A549 (cell line): Measurements from ENCODE around the gene ARHGEF16. TPM values are rescaled to one million over a fixed set of nuclear protein-coding genes. Genes with fewer than 3 reads are reported as not detected.
A peak's percentile ranks its signal among the peaks of the same experiment; 100 is the strongest.

ENCODE experiments used
- ATAC-seq, 2 experiments: fragments of 200-7000 bp in 1 of 2; fragments of >200 bp in 1 of 2; cut with Nextera tagmentation in 1 of 2; cut with Tn5 transposase in 1 of 2; 3 replicates each; pipeline versions ENCODE4 v1.8.0 to v1.9.1; 2018 to 2020; ENCODE audit warnings: mild to moderate bottlenecking in 1 of 2, moderate library complexity in 1 of 2
- CTCF ChIA-PET: fragments of 300-600 bp; sonication (Branson Sonifier 250); formaldehyde crosslinking; extraction: SDS; loops from one replicate; lab custom pipeline; 2021; ENCODE audit warnings: antibody characterized with exemption, inconsistent platforms; lab: Yijun Ruan, JAX
- POLR2A ChIA-PET: fragments of 350-600 bp; formaldehyde crosslinking; extraction: SDS; loops from one replicate; lab custom pipeline; 2021; ENCODE audit warnings: antibody characterized with exemption, inconsistent platforms; lab: Yijun Ruan, JAX
- DNase-seq, 2 experiments: peaks; one replicate each; pipeline versions ENCODE4 v3.0.0 to v3.0.0-alpha.2; 2011 to 2016; ENCODE audit warnings: low read depth in 1 of 2, low spot score in 1 of 2
- FAIRE-seq: peaks from 2 replicates; lab custom pipeline; 2011; peaks lifted over from hg19 to GRCh38; lab: Jason Lieb, UNC
- H3K27ac ChIP-seq, 2 experiments: fragments of >200 bp; sonication (Bioruptor Twin); formaldehyde crosslinking; 3 replicates each; pipeline ENCODE4 v1.5.1; 2016 to 2017
- H3K4me1 ChIP-seq: fragments of >200 bp; sonication (Bioruptor Twin); formaldehyde crosslinking; 3 replicates; pipeline ENCODE4 v1.6.1; 2016
- H3K4me2 ChIP-seq: fragments of >200 bp; sonication (Bioruptor Twin); formaldehyde crosslinking; 3 replicates; pipeline ENCODE4 v1.6.1; 2016
- H3K4me3 ChIP-seq: fragments of >200 bp; sonication (Bioruptor Twin); formaldehyde crosslinking; 3 replicates; pipeline ENCODE4 v1.5.1; 2016
- H3K9me3 ChIP-seq: fragments of >200 bp; sonication (Bioruptor Twin); formaldehyde crosslinking; 3 replicates; pipeline ENCODE4 v1.6.1; 2016
- BHLHE40 ChIP-seq: IDR thresholded peaks from 2 replicates; pipeline ENCODE4 v1.6.1; 2012; ENCODE audit warnings: low read depth, low read length, inconsistent platforms
- CBX2 ChIP-seq: fragments of 200-600 bp; sonication (generic); IDR thresholded peaks from 2 replicates; pipeline ENCODE4 v1.6.1; 2016; ENCODE audit warnings: low read depth, mild to moderate bottlenecking, borderline replicate concordance
- CEBPB ChIP-seq, 2 experiments: fragments of >200 bp in 1 of 2; sonication (Bioruptor Twin) in 1 of 2; formaldehyde crosslinking in 1 of 2; IDR thresholded peaks; 2 replicates each; pipeline ENCODE4 v1.6.1; 2012 to 2016
- EP300 ChIP-seq, 2 experiments: fragments of >200 bp; sonication (Bioruptor Twin); formaldehyde crosslinking; IDR thresholded peaks; 2 replicates in 1 of 2; 3 replicates in 1 of 2; pipeline ENCODE4 v1.6.1; 2016 to 2017
- FOSB ChIP-seq: fragments of 250-450 bp; sonication (Bioruptor Pico); IDR thresholded peaks from 2 replicates; pipeline ENCODE4 v1.5.0; 2020; ENCODE audit warnings: mild to moderate bottlenecking, moderate library complexity
- HEYL ChIP-seq: fragments of 250-450 bp; sonication (Bioruptor Pico); IDR thresholded peaks from 2 replicates; pipeline ENCODE4 v1.8.0; 2021; ENCODE audit warnings: mild to moderate bottlenecking, moderate library complexity
- HOXA7 ChIP-seq: fragments of 250-450 bp; sonication (Bioruptor Pico); IDR thresholded peaks from 2 replicates; pipeline ENCODE4 v1.5.0; 2020; ENCODE audit warnings: mild to moderate bottlenecking, moderate library complexity
- HOXB13 ChIP-seq: fragments of 250-450 bp; sonication (Bioruptor Pico); IDR thresholded peaks from 2 replicates; pipeline ENCODE4 v1.5.0; 2020; ENCODE audit warnings: low read depth, mild to moderate bottlenecking, moderate library complexity
- JUNB ChIP-seq: fragments of >200 bp; sonication (Bioruptor Twin); formaldehyde crosslinking; IDR thresholded peaks from 2 replicates; pipeline ENCODE4 v1.6.1; 2016
- KDM5A ChIP-seq: fragments of 200-600 bp; sonication (generic); IDR thresholded peaks from 2 replicates; pipeline ENCODE4 v1.6.1; 2016; ENCODE audit warnings: antibody characterized with exemption, mild to moderate bottlenecking
- MAFK ChIP-seq: fragments of 450-650 bp; IDR thresholded peaks from 2 replicates; pipeline ENCODE4 v1.6.1; 2014; ENCODE audit not compliant: partially characterized antibody
- MAX ChIP-seq: IDR thresholded peaks from 2 replicates; pipeline ENCODE4 v1.6.1; 2012
- NFE2L2 ChIP-seq: fragments of 150-350 bp; conservative IDR thresholded peaks from 2 replicates; pipeline ENCODE4 v1.6.1; 2014; ENCODE audit warnings: low read length
- PHF8 ChIP-seq: fragments of 200-600 bp; sonication (generic); IDR thresholded peaks from 2 replicates; pipeline ENCODE4 v1.6.1; 2016; ENCODE audit warnings: low read depth, mild to moderate bottlenecking, antibody characterized with exemption, moderate library complexity, borderline replicate concordance
- POLR2A ChIP-seq: IDR thresholded peaks from 2 replicates; pipeline ENCODE4 v1.6.1; 2012; ENCODE audit warnings: mild to moderate bottlenecking, low read length
- RNF2 ChIP-seq: fragments of 200-600 bp; sonication (generic); IDR thresholded peaks from 2 replicates; pipeline ENCODE4 v1.6.1; 2016; ENCODE audit warnings: low read depth, mild to moderate bottlenecking, antibody characterized with exemption, moderate library complexity, borderline replicate concordance
- SMC3 ChIP-seq: fragments of >200 bp; sonication (Bioruptor Twin); formaldehyde crosslinking; IDR thresholded peaks from 3 replicates; pipeline ENCODE4 v1.6.1; 2018; ENCODE audit warnings: inconsistent platforms
- SREBF2 ChIP-seq: fragments of 450-650 bp; IDR thresholded peaks from 2 replicates; pipeline ENCODE4 v1.6.1; 2014; ENCODE audit warnings: mild to moderate bottlenecking, moderate library complexity
- TFCP2L1 ChIP-seq: fragments of 250-450 bp; sonication (Bioruptor Pico); IDR thresholded peaks from 2 replicates; pipeline ENCODE4 v1.5.0; 2021; ENCODE audit warnings: mild to moderate bottlenecking
- TP53 ChIP-seq: fragments of 250-450 bp; sonication (Bioruptor Pico); IDR thresholded peaks from 2 replicates; pipeline ENCODE4 v1.5.0; 2021; ENCODE audit warnings: mild to moderate bottlenecking, moderate library complexity
- ZC3H11A ChIP-seq: fragments of 450-650 bp; IDR thresholded peaks from 2 replicates; pipeline ENCODE4 v1.6.1; 2014; ENCODE audit warnings: antibody characterized with exemption, mild to moderate bottlenecking
- ZFP36 ChIP-seq: fragments of 450-650 bp; IDR thresholded peaks from 2 replicates; pipeline ENCODE4 v1.6.1; 2014; ENCODE audit warnings: borderline replicate concordance; ENCODE audit not compliant: partially characterized antibody
- ZNF302 ChIP-seq: fragments of 250-450 bp; sonication (Bioruptor Pico); IDR thresholded peaks from 2 replicates; pipeline ENCODE4 v1.9.0; 2021; ENCODE audit warnings: inconsistent platforms, mild to moderate bottlenecking, moderate library complexity
- ZSCAN20 ChIP-seq: fragments of 250-450 bp; sonication (Bioruptor Pico); IDR thresholded peaks from 2 replicates; pipeline ENCODE4 v1.8.0; 2022; ENCODE audit warnings: mild to moderate bottlenecking, moderate library complexity
- WGBS: methylation state at CpG from one replicate; pipeline ENCODE4 v1.1.6; 2017; ENCODE audit errors: missing lambda C conversion rate; 5-methylcytosine and 5-hydroxymethylcytosine counted together
- polyA plus RNA-seq, 4 experiments: library from polyadenylated mRNA; depleted of rRNA in 3 of 4; stranded (reverse); fragments of >200 nt; fragmentation: RNase III in 1 of 4; extraction: RNeasy Plus Mini Kit Qiagen cat#74134 plus additional on column Dnase treatment in 1 of 4; gene quantifications; 2 replicates in 3 of 4; 3 replicates in 1 of 4; pipeline ENCODE4 v1.2.3, GENCODE V29; 2011 to 2017
- TF ChIP-seq, protein P1 (sequence below): IDR thresholded peaks from 2 replicates; pipeline ENCODE4 v1.6.1; 2012; ENCODE audit warnings: low read depth, borderline replicate concordance
- TF ChIP-seq, protein P2 (sequence below): fragments of 150-350 bp; IDR thresholded peaks from 2 replicates; pipeline ENCODE4 v1.6.1; 2014; ENCODE audit warnings: low read depth, mild to moderate bottlenecking, low read length
- TF ChIP-seq, protein P3 (sequence below): fragments of 250-450 bp; sonication (Bioruptor Pico); IDR thresholded peaks from 2 replicates; pipeline ENCODE4 v1.5.0; 2021; ENCODE audit warnings: mild to moderate bottlenecking, moderate library complexity, borderline replicate concordance
- TF ChIP-seq, protein P4 (sequence below): fragments of 250-450 bp; sonication (Bioruptor Pico); IDR thresholded peaks from 2 replicates; pipeline ENCODE4 v1.5.0; 2020; ENCODE audit warnings: low read depth, mild to moderate bottlenecking, moderate library complexity
- TF ChIP-seq, protein P5 (sequence below): fragments of 450-650 bp; IDR thresholded peaks from 2 replicates; pipeline ENCODE4 v1.6.1; 2014; ENCODE audit warnings: antibody characterized with exemption

Gene ARHGEF16
- polyA plus RNA-seq, 2 of the 4 experiments (the other 2 are of a cell fraction) = 1.4 to 3.2 TPM

GRCh38 chr1:3515272-3515671, 60.8 kb downstream of the ARHGEF16 start:
- H3K4me3 ChIP-seq = no peak overlapping the region
- ATAC-seq = no peak
- no peak for DNase-seq
- no peaks in the 10 kb centered on the region; the same call in 1 of the 3 replicates for H3K4me1 ChIP-seq
- no peak overlapping the region for H3K4me2 ChIP-seq
- CTCF ChIA-PET = interaction anchor here (0.7 to 1.2 kb wide), 4 partner anchors 13 to 30 kb away, joined by 3 to 4 read pairs (median 3); no protein-coding TSS in a partner anchor
- POLR2A ChIA-PET = no interaction called here
- 63% methylated on average over 3 of the region's 12 CpGs for WGBS
- H3K9me3 ChIP-seq = no peaks in the 10 kb centered on the region
- H3K27ac ChIP-seq = no peak overlapping the region
- FAIRE-seq = no peak
- TF ChIP-seq, protein P1, sequence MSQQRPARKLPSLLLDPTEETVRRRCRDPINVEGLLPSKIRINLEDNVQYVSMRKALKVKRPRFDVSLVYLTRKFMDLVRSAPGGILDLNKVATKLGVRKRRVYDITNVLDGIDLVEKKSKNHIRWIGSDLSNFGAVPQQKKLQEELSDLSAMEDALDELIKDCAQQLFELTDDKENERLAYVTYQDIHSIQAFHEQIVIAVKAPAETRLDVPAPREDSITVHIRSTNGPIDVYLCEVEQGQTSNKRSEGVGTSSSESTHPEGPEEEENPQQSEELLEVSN = no peak
- TF ChIP-seq MAX (no peak), FOSB (CRISPR knock-in tag) (no peak), CBX2 (no peak), POLR2A (no peak), RNF2 (no peak), TFCP2L1 (no peak), CEBPB (IDR thresholded peaks at IDR 0.05) (no peak), HOXB13 (no peak), NFE2L2 (no peak), TP53 (CRISPR knock-in tag) (no peak), JUNB (no peak)
- TF ChIP-seq, protein P2, sequence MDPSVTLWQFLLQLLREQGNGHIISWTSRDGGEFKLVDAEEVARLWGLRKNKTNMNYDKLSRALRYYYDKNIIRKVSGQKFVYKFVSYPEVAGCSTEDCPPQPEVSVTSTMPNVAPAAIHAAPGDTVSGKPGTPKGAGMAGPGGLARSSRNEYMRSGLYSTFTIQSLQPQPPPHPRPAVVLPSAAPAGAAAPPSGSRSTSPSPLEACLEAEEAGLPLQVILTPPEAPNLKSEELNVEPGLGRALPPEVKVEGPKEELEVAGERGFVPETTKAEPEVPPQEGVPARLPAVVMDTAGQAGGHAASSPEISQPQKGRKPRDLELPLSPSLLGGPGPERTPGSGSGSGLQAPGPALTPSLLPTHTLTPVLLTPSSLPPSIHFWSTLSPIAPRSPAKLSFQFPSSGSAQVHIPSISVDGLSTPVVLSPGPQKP = no peak
- TF ChIP-seq, protein P3, sequence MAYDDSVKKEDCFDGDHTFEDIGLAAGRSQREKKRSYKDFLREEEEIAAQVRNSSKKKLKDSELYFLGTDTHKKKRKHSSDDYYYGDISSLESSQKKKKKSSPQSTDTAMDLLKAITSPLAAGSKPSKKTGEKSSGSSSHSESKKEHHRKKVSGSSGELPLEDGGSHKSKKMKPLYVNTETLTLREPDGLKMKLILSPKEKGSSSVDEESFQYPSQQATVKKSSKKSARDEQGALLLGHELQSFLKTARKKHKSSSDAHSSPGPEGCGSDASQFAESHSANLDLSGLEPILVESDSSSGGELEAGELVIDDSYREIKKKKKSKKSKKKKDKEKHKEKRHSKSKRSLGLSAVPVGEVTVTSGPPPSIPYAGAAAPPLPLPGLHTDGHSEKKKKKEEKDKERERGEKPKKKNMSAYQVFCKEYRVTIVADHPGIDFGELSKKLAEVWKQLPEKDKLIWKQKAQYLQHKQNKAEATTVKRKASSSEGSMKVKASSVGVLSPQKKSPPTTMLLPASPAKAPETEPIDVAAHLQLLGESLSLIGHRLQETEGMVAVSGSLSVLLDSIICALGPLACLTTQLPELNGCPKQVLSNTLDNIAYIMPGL (CRISPR knock-in tag) = no peak

DNA sequence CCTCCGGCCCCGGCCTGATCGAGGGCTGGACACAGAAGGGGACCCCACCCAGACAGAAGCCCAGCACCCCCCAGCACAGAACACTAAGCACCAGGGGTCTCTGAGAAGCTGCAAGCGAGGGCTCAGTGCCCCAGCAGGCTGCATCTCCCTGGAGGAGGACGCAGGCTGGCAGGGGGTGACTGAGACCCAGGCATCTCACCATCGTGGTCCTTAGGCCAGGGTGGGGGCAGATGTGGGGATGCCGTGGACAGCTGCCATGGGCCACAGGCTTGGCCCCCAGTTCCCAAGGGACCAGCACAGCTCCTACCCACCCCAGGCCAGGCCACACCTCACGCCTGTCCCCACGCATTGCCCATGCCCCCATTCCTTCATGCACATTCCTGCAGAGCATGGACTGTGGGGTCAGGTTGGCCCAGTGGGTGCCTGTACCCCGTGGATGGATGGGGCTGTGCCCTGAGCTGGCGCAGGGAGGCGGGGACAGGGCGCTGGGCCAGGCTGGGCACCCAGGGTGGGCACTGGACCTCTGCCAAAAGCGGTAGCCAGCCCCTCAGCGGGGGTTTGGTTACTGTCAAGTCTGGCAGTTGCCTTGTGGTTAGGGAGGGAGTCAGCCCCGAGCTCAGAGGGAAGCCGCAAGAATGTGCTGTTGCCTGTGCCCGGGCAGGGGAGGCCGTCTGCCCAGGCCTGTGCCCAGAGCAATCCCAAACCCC, 61.5 kb downstream of the ARHGEF16 start:
- H3K4me1 ChIP-seq = no peaks in the 10 kb centered on the region
- 60% methylated on average over 1 of the region's 19 CpGs for WGBS
- TF ChIP-seq BHLHE40 = no peak
- TF ChIP-seq ZNF302 = no peak
- TF ChIP-seq HOXA7 (CRISPR knock-in tag) = no peak
- TF ChIP-seq PHF8 = no peak
- no peak for TF ChIP-seq MAFK
- TF ChIP-seq, protein P4, sequence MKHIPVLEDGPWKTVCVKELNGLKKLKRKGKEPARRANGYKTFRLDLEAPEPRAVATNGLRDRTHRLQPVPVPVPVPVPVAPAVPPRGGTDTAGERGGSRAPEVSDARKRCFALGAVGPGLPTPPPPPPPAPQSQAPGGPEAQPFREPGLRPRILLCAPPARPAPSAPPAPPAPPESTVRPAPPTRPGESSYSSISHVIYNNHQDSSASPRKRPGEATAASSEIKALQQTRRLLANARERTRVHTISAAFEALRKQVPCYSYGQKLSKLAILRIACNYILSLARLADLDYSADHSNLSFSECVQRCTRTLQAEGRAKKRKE = no peak
- TF ChIP-seq SMC3 = no peak
- no peak for TF ChIP-seq EP300 (IDR thresholded peaks at IDR 0.05)
- TF ChIP-seq RNF2 = no peak
- TF ChIP-seq ZC3H11A = no peak
- no peak for TF ChIP-seq KDM5A
- TF ChIP-seq SREBF2 = no peak
- TF ChIP-seq, protein P5, sequence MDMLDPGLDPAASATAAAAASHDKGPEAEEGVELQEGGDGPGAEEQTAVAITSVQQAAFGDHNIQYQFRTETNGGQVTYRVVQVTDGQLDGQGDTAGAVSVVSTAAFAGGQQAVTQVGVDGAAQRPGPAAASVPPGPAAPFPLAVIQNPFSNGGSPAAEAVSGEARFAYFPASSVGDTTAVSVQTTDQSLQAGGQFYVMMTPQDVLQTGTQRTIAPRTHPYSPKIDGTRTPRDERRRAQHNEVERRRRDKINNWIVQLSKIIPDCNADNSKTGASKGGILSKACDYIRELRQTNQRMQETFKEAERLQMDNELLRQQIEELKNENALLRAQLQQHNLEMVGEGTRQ = no peak
- TF ChIP-seq HEYL (CRISPR knock-in tag) = no peak
- no peak for TF ChIP-seq ZSCAN20
- TF ChIP-seq ZFP36 = no peak
- TF ChIP-seq, protein P3 (CRISPR knock-in tag) = no peak
- no peak for TF ChIP-seq MAX
- TF ChIP-seq, all 56 proteins: peak for 0
- ATAC-seq (no peak), FAIRE-seq (no peak), DNase-seq (no peak)
- H3K9me3 ChIP-seq = no peaks in the 10 kb centered on the region
- no peak overlapping the region for H3K4me2 ChIP-seq
- peak overlapping the region in 1 of 2 experiments; percentile 4; a peak in 1 of 6 replicates for H3K27ac ChIP-seq
- H3K4me3 ChIP-seq = no peak overlapping the region
- ChIA-PET POLR2A (no interaction called here), CTCF (interaction anchor here (0.9 to 1.2 kb wide), 5 partner anchors 12 to 63 kb away, joined by 3 to 4 read pairs (median 3); no protein-coding TSS in a partner anchor)
